K562 (cell line): ENCODE data around the gene UQCRC1. TPM values are rescaled to one million over a fixed set of nuclear protein-coding genes. Genes with fewer than 3 reads are reported as not detected.

Source experiments
- ATAC-seq: fragments of 200-7000 bp; cut with Tn5 transposase; 3 replicates; pipeline ENCODE4 v1.9.1; 2020; ENCODE audit warnings: moderate library complexity
- BruUV-seq: library from RNA; stranded (reverse); fragments of 400-500 nt; replicated peaks from 2 replicates; lab custom pipeline; 2021; lab: Mats Ljungman, UMichigan
- CTCF ChIA-PET: fragments of 300-600 bp; formaldehyde crosslinking; extraction: SDS; loops from one replicate; lab custom pipeline; 2021; ENCODE audit warnings: low intra/inter-chr PET ratio; lab: Yijun Ruan, JAX
- POLR2A ChIA-PET: fragments of 300-600, 350-650 bp; sonication (Branson Sonifier 250); formaldehyde crosslinking; extraction: SDS; loops from one replicate; lab custom pipeline; 2021; ENCODE audit warnings: antibody characterized with exemption, inconsistent platforms; lab: Yijun Ruan, JAX
- DNase-seq, 4 experiments: peaks; one replicate each; pipeline versions ENCODE4 v3.0.0 to v3.0.0-alpha.2; 2011 to 2018; ENCODE audit warnings: low spot score in 3 of 4, mixed read lengths in 3 of 4; ENCODE audit errors: extremely low read depth in 1 of 4
- FAIRE-seq: peaks from 2 replicates; lab custom pipeline; 2011; peaks lifted over from hg19 to GRCh38; lab: Jason Lieb, UNC
- H2AFZ ChIP-seq: 2 replicates; pipeline ENCODE4 v1.6.0; 2011; ENCODE audit warnings: low read depth, low read length, control low read depth, inconsistent platforms
- H3K27ac ChIP-seq: fragments of 200-600 bp; 3 replicates; pipeline ENCODE4 v1.8.0; 2011; ENCODE audit warnings: low read depth, mild to moderate bottlenecking, control low read depth, inconsistent platforms, low read length, moderate library complexity, mixed read lengths; ENCODE audit errors: extremely low read depth
- H3K27me3 ChIP-seq, 2 experiments: fragments of 300-600 bp in 1 of 2; 2 replicates in 1 of 2; 3 replicates in 1 of 2; pipeline versions ENCODE4 v1.6.0 to v1.8.0; 2011; ENCODE audit warnings: inconsistent platforms in 2 of 2, low read length in 2 of 2, mild to moderate bottlenecking in 1 of 2, mixed read lengths in 1 of 2, moderate library complexity in 1 of 2; ENCODE audit not compliant: control insufficient read depth in 2 of 2, insufficient read depth in 2 of 2
- H3K36me3 ChIP-seq: fragments of 300-600 bp; 3 replicates; pipeline ENCODE4 v1.8.0; 2011; ENCODE audit warnings: mild to moderate bottlenecking, low read length, inconsistent platforms; ENCODE audit not compliant: control insufficient read depth, insufficient read depth
- H3K4me1 ChIP-seq, 2 experiments: fragments of 200-600 bp in 1 of 2; replicated peaks in 1 of 2; 2 replicates in 1 of 2; 3 replicates in 1 of 2; pipeline versions ENCODE4 v1.5.1 to v1.8.0; 2011; ENCODE audit warnings: inconsistent platforms in 2 of 2, low read length in 2 of 2, mild to moderate bottlenecking in 1 of 2, mixed read lengths in 1 of 2, moderate library complexity in 1 of 2; ENCODE audit not compliant: control insufficient read depth in 2 of 2, insufficient read depth in 2 of 2
- H3K4me2 ChIP-seq: 2 replicates; pipeline ENCODE4 v1.6.1; 2011; ENCODE audit warnings: low read length, control low read depth, inconsistent platforms, mixed read lengths; ENCODE audit not compliant: insufficient read depth
- H3K4me3 ChIP-seq: fragments of 200-600 bp; sonication (generic), shearing (Covaris generic); 2 replicates; pipeline ENCODE4 v1.5.1; 2016; ENCODE audit warnings: control low read depth, inconsistent platforms
- H3K79me2 ChIP-seq: fragments of 200-600 bp; 3 replicates; pipeline ENCODE4 v1.8.0; 2011; ENCODE audit warnings: low read length, inconsistent platforms; ENCODE audit not compliant: control insufficient read depth, insufficient read depth
- H3K9ac ChIP-seq, 2 experiments: 2 replicates each; pipeline versions ENCODE4 v1.6.0 to v1.6.1; 2011; ENCODE audit warnings: low read depth in 2 of 2, low read length in 2 of 2, control low read depth in 1 of 2, inconsistent platforms in 1 of 2, mild to moderate bottlenecking in 1 of 2, mixed read lengths in 1 of 2; ENCODE audit not compliant: insufficient read depth in 1 of 2
- H3K9me1 ChIP-seq: one replicate; pipeline ENCODE4 v1.6.0; 2011; ENCODE audit warnings: inconsistent platforms, mild to moderate bottlenecking, low read length, moderate library complexity; ENCODE audit not compliant: control insufficient read depth, insufficient read depth
- H3K9me3 ChIP-seq: replicated peaks from 2 replicates; pipeline ENCODE4 v1.5.1; 2011; ENCODE audit warnings: low read depth, low read length, inconsistent platforms; ENCODE audit not compliant: control insufficient read depth, insufficient read depth
- H4K20me1 ChIP-seq: replicated peaks from 2 replicates; pipeline ENCODE4 v1.6.1; 2011; ENCODE audit warnings: low read length, inconsistent platforms, mixed read lengths; ENCODE audit not compliant: control insufficient read depth, insufficient read depth
- FOXK2 ChIP-seq, 2 experiments: fragments of 450-650 bp; IDR thresholded peaks in 1 of 2; conservative IDR thresholded peaks in 1 of 2; 2 replicates each; pipeline ENCODE4 v1.6.1; 2016; ENCODE audit warnings: low read depth in 2 of 2, mild to moderate bottlenecking in 1 of 2
- XRCC5 ChIP-seq: fragments of 200-400 bp; formaldehyde crosslinking; IDR thresholded peaks from 2 replicates; pipeline ENCODE4 v1.6.1; 2017; ENCODE audit warnings: low read depth, mild to moderate bottlenecking, low read length
- WGBS: fragments of 100-300 bp; shearing (Covaris generic); methylation state at CpG from one replicate; pipeline ENCODE4 v1.1.6; 2016; ENCODE audit warnings: low coverage, mixed read lengths; ENCODE audit not compliant: insufficient coverage; ENCODE audit errors: missing lambda C conversion rate; 5-methylcytosine and 5-hydroxymethylcytosine counted together
- in situ Hi-C: fragments of 300-500 bp; cut with MboI; formaldehyde crosslinking; loops from 4 replicates; pipeline ENCODE4 v1.15.0; 2018; ENCODE audit warnings: inconsistent platforms, mixed read lengths
- intact Hi-C: fragments of 100-400 bp; cut with micrococcal nuclease; formaldehyde crosslinking; loops from 2 replicates; pipeline ENCODE4 v1.14.2; 2022
- polyA plus RNA-seq, 8 experiments: library from polyadenylated mRNA; depleted of rRNA in 4 of 8; stranded (reverse) in 5 of 8; unstranded in 3 of 8; fragments of >200 nt; fragmentation: Nextera tagmentation in 2 of 8; fragmentation: Illumina TruSeq in 1 of 8; extraction: Ambion mirVana in 2 of 8; extraction: Trizol in 1 of 8; gene quantifications; 2 replicates each; pipeline versions ENCODE4 v1.2.1 to v1.2.3, GENCODE V29; 2011 to 2014; ENCODE audit warnings: inconsistent platforms in 1 of 8, missing spikeins in 1 of 8
- total RNA-seq, 7 experiments: library from RNA; depleted of rRNA in 6 of 7; stranded (reverse); fragments of >200 nt in 6 of 7; fragmentation: Illumina TruSeq in 2 of 7; extraction: Trizol in 2 of 7; gene quantifications; 2 replicates each; pipeline versions ENCODE4 v1.2.1 to v1.2.3, GENCODE V29; 2011 to 2021; ENCODE audit warnings: low replicate concordance in 1 of 7
- TF ChIP-seq, protein P1 (sequence below), 3 experiments: IDR thresholded peaks in 2 of 3; conservative IDR thresholded peaks in 1 of 3; 2 replicates each; pipeline ENCODE4 v1.5.1; 2011 to 2012; ENCODE audit warnings: low read length in 3 of 3, mild to moderate bottlenecking in 3 of 3, control low read depth in 2 of 3, improper control_type of control experiment in 1 of 3, inconsistent platforms in 1 of 3, low read depth in 1 of 3, mixed read lengths in 1 of 3, moderate library complexity in 1 of 3; ENCODE audit not compliant: insufficient read depth in 2 of 3

Gene UQCRC1
- total and polyA plus RNA-seq, 9 of the 15 experiments (the other 6 are each of a cell fraction or from before 2014, with no cell fraction given), result 125 to 424 (median 268) TPM

DNA sequence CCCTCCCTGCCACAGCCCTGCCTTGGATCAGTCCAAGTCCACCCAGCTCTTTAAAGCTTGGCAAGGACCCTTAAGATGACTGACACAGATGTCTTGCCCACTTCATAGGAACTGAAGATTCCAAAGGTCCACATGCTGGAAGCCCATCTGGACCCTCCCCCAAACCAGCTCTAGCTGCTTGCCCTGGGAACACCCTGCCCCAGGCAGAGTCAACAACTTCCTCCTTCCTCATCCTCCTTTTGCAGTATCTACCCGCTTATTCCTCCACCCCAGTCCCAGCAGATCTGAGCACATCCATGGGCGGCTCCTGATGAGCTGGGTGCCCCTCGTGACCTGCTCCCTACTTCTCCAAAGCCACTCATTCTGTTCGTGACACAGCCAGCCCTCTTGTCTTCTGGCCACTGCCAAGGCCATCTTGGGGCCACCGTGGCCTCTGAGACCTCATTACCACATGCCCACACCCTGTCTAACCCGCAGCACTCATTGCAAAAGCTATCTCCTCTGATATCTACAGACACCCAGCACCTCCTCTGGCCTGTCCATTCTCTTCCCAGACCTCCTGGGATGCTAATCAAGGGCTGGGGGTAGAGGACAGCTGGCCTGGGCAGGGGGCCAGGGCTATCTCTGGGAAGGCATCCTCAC is 50.8 kb downstream of the UQCRC1 start:
- in situ Hi-C loops, result loop anchor here (5.0 kb wide), 1 partner anchor 91 kb away; a partner anchor contains a TSS
- no peak overlapping the region for H3K4me3 ChIP-seq

More for the DNA sequence above, 50.8 kb downstream of the UQCRC1 start:
- 11% methylated on average over 5 of the region's 6 CpGs for WGBS
- Histone ChIP-seq H3K4me1 (peaks cover 46 to 71% of the 10 kb centered on the region in 2 experiments), H3K27me3 (no peaks in the 10 kb centered on the region), H3K9me3 (no peaks in the 10 kb centered on the region), H3K36me3 (peaks cover 10% of the 10 kb centered on the region; the same call in 2 of the 3 replicates), H3K9ac (peak overlapping the region in 1 of 2 experiments; percentile 72; a peak in 2 of 4 replicates), H3K9me1 (peaks cover 5% of the 10 kb centered on the region), H2AFZ (no peak overlapping the region), H3K27ac (no peak overlapping the region; the same call in 2 of the 3 replicates), H3K79me2 (peaks cover 30% of the 10 kb centered on the region), H4K20me1 (0 out of 2 replicates have a peak, but pooled peaks cover 6% of the 10 kb centered on the region), H3K4me2 (peak overlapping the region; percentile 29; the same call in 1 of the 2 replicates)
- TF ChIP-seq XRCC5 (peak; percentile 14), FOXK2 (conservative IDR thresholded peaks at IDR 0.05 in 1 of 2, IDR thresholded peaks at IDR 0.05 in 1 of 2; ENCODE audit: low read depth in 2 of 2) (no peak)
- TF ChIP-seq, protein P1, sequence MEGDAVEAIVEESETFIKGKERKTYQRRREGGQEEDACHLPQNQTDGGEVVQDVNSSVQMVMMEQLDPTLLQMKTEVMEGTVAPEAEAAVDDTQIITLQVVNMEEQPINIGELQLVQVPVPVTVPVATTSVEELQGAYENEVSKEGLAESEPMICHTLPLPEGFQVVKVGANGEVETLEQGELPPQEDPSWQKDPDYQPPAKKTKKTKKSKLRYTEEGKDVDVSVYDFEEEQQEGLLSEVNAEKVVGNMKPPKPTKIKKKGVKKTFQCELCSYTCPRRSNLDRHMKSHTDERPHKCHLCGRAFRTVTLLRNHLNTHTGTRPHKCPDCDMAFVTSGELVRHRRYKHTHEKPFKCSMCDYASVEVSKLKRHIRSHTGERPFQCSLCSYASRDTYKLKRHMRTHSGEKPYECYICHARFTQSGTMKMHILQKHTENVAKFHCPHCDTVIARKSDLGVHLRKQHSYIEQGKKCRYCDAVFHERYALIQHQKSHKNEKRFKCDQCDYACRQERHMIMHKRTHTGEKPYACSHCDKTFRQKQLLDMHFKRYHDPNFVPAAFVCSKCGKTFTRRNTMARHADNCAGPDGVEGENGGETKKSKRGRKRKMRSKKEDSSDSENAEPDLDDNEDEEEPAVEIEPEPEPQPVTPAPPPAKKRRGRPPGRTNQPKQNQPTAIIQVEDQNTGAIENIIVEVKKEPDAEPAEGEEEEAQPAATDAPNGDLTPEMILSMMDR (IDR thresholded peaks at IDR 0.05 in 2 of 3, conservative IDR thresholded peaks at IDR 0.05 in 1 of 3; ENCODE audit: insufficient read depth in 2 of 3, low read depth in 1 of 3, low read length in 3 of 3), result peak in 1 of 3 experiments; percentile 27; a peak in 1 of 6 replicates
- FAIRE-seq, result no peak
- CTCF ChIA-PET, result interaction anchor here (0.5 kb wide), 1 partner anchor 130 kb away, joined by 3 read pairs; no protein-coding TSS in a partner anchor
- no TSS peak for BruUV-seq
- POLR2A ChIA-PET, result interaction anchor here (0.6 to 1.0 kb wide), 6 partner anchors 9 to 463 kb away, joined by 3 to 5 read pairs (median 3); partner anchors contain the start of gene NDUFAF3
- intact Hi-C loops, result loop anchor here (5.0 to 10.0 kb wide), 2 partner anchors 79 to 284 kb away; partner anchors contain the start of gene SLC26A6
- no peak for DNase-seq
- no peak for ATAC-seq
